Hepatocyte (in vitro differentiated cells): ENCODE data around the gene ACBD7. TPM values are rescaled to one million over a fixed set of nuclear protein-coding genes. Genes with fewer than 3 reads are reported as not detected.

Experiments
- DNase-seq: peaks from one replicate; pipeline ENCODE4 v3.0.0-alpha.2; 2016; ENCODE audit warnings: low spot score
- H2AFZ ChIP-seq: fragments of 200-600 bp; sonication (generic); 2 replicates; pipeline ENCODE4 v1.6.0; 2016; ENCODE audit warnings: antibody characterized with exemption, mild to moderate bottlenecking
- H3K27ac ChIP-seq: fragments of 200-600 bp; sonication (generic); 2 replicates; pipeline ENCODE4 v1.5.1; 2016; ENCODE audit warnings: mild to moderate bottlenecking
- H3K27me3 ChIP-seq: fragments of 200-600 bp; sonication (generic); 2 replicates; pipeline ENCODE4 v1.6.1; 2016
- H3K36me3 ChIP-seq: fragments of 200-600 bp; sonication (generic); replicated peaks from 2 replicates; pipeline ENCODE4 v1.5.1; 2016; ENCODE audit warnings: low read depth; ENCODE audit not compliant: insufficient read depth
- H3K4me1 ChIP-seq: fragments of 200-600 bp; sonication (generic); 2 replicates; pipeline ENCODE4 v1.5.1; 2016; ENCODE audit warnings: mild to moderate bottlenecking, moderate library complexity; ENCODE audit not compliant: insufficient read depth
- H3K4me2 ChIP-seq: fragments of 200-600 bp; sonication (generic); 2 replicates; pipeline ENCODE4 v1.6.0; 2016
- H3K4me3 ChIP-seq: fragments of 200-600 bp; sonication (generic); 2 replicates; pipeline ENCODE4 v1.5.1; 2016; ENCODE audit warnings: mild to moderate bottlenecking
- H3K79me2 ChIP-seq: fragments of 200-600 bp; sonication (generic); 2 replicates; pipeline ENCODE4 v1.6.0; 2017; ENCODE audit warnings: mild to moderate bottlenecking
- H3K9me2 ChIP-seq: fragments of 200-600 bp; sonication (generic); replicated peaks from 2 replicates; pipeline ENCODE4 v1.6.0; 2017; ENCODE audit warnings: mild to moderate bottlenecking; ENCODE audit not compliant: insufficient read depth
- H3K9me3 ChIP-seq: fragments of 200-600 bp; sonication (generic); 2 replicates; pipeline ENCODE4 v1.5.1; 2016; ENCODE audit warnings: low read depth, mild to moderate bottlenecking
- H4K20me1 ChIP-seq: fragments of 200-600 bp; sonication (generic); 2 replicates; pipeline ENCODE4 v1.6.0; 2016; ENCODE audit warnings: mild to moderate bottlenecking; ENCODE audit not compliant: insufficient read depth, poor library complexity, severe bottlenecking
- CTCF ChIP-seq: fragments of 200-600 bp; sonication (generic); IDR thresholded peaks from 2 replicates; pipeline ENCODE4 v1.5.1; 2016; ENCODE audit warnings: antibody characterized with exemption, mild to moderate bottlenecking; ENCODE audit not compliant: poor library complexity
- EZH2 ChIP-seq: fragments of 200-600 bp; sonication (generic); IDR thresholded peaks from 2 replicates; pipeline ENCODE4 v1.6.1; 2016; ENCODE audit warnings: antibody characterized with exemption, mild to moderate bottlenecking, borderline replicate concordance
- EZH2phosphoT487 ChIP-seq: fragments of 200-600 bp; sonication (generic); IDR thresholded peaks from one replicate; pipeline ENCODE4 v1.6.1; 2018; ENCODE audit warnings: antibody characterized with exemption, mild to moderate bottlenecking, low read depth, moderate library complexity; ENCODE audit not compliant: unreplicated experiment, severe bottlenecking
- WGBS: methylation state at CpG from one replicate; pipeline ENCODE4 v1.1.6; 2016; ENCODE audit warnings: low lambda C conversion rate; ENCODE audit errors: missing lambda C conversion rate; 5-methylcytosine and 5-hydroxymethylcytosine counted together
- polyA plus RNA-seq: library from polyadenylated mRNA; unstranded; fragments of >200 nt; fragmentation: Nextera tagmentation; extraction: Ambion mirVana; gene quantifications from 2 replicates; pipeline ENCODE4 v1.2.1, GENCODE V29; 2016
- total RNA-seq: library from RNA; depleted of rRNA; stranded (reverse); fragments of >200 nt; gene quantifications from 2 replicates; pipeline ENCODE4 v1.2.3, GENCODE V29; 2014

ACBD7 gene
- total RNA-seq (1.8 and 1.9 TPM in 2 replicates), polyA plus RNA-seq (0.36 and 0.38 TPM in 2 replicates)

- Histone ChIP-seq H3K4me3 (peak within 1 kb of the TSS; percentile 47), H3K79me2 (no peaks in the 10 kb centered on the region), H3K9me2 (no peaks in the 10 kb centered on the region), H3K36me3 (no peaks in the 10 kb centered on the region), H3K4me2 (peak within 1 kb of the TSS; percentile 96), H3K27me3 (no peaks in the 10 kb centered on the region), H4K20me1 (no peaks in the 10 kb centered on the region), H2AFZ (peak within 1 kb of the TSS; percentile 74), H3K4me1 (no peaks in the 10 kb centered on the region), H3K9me3 (no peaks in the 10 kb centered on the region), H3K27ac (no peak within 1 kb of the TSS)
- WGBS = 8% methylated on average over 55 of the region's 63 CpGs
- TF ChIP-seq EZH2phosphoT487 = no peak
- no peak for TF ChIP-seq CTCF
- TF ChIP-seq EZH2 = no peak
- DNase-seq = peak; percentile 89
Observed at GRCh38 chr10:15088428-15089261, at the start of gene ACBD7. Gene ACBD7 (minus strand): TSS chr10:15088776. CDS start chr10:15088728, 48 bp downstream.

- TF ChIP-seq EZH2phosphoT487 = no peak
- TF ChIP-seq EZH2 = no peak
- TF ChIP-seq CTCF = no peak
- H3K36me3 ChIP-seq = no peaks in the 10 kb centered on the region
- H2AFZ ChIP-seq = no peak overlapping the region
- H3K4me2 ChIP-seq = no peak overlapping the region
- H3K9me2 ChIP-seq = no peaks in the 10 kb centered on the region
- H4K20me1 ChIP-seq = no peaks in the 10 kb centered on the region
- peak overlapping the region; percentile 56 for H3K27ac ChIP-seq
- H3K4me1 ChIP-seq = peaks cover 6% of the 10 kb centered on the region
- H3K27me3 ChIP-seq = no peaks in the 10 kb centered on the region
- peaks cover 6% of the 10 kb centered on the region for H3K79me2 ChIP-seq
- 100% methylated on average over 1 of the region's 1 CpG for WGBS
- no peak overlapping the region for H3K4me3 ChIP-seq
- DNase-seq = no peak
- H3K9me3 ChIP-seq = no peaks in the 10 kb centered on the region
Observed at GRCh38 chr10:15137636-15138035, 49.1 kb upstream of the ACBD7 start.

- H3K79me2 ChIP-seq = peaks cover 4% of the 10 kb centered on the region
- H3K9me3 ChIP-seq = no peaks in the 10 kb centered on the region
- peaks cover 6% of the 10 kb centered on the region for H3K4me1 ChIP-seq
- no peaks in the 10 kb centered on the region for H3K9me2 ChIP-seq
- no peaks in the 10 kb centered on the region for H4K20me1 ChIP-seq
- DNase-seq = no peak
- no peaks in the 10 kb centered on the region for H3K27me3 ChIP-seq
- H3K4me3 ChIP-seq = no peak overlapping the region
- no peak overlapping the region for H2AFZ ChIP-seq
- H3K4me2 ChIP-seq = no peak overlapping the region
- H3K27ac ChIP-seq = peak overlapping the region; percentile 56
- WGBS = 68% methylated on average over 4 of the region's 4 CpGs
- no peaks in the 10 kb centered on the region for H3K36me3 ChIP-seq
- no peak for TF ChIP-seq EZH2
Observed at GRCh38 chr10:15137036-15137359, 48.4 kb upstream of the ACBD7 start.

- H3K4me2 ChIP-seq = no peak overlapping the region
- H3K4me3 ChIP-seq = no peak overlapping the region
- TF ChIP-seq CTCF = no peak
- TF ChIP-seq EZH2phosphoT487 = no peak
- no peak for TF ChIP-seq EZH2
- H3K27ac ChIP-seq = no peak overlapping the region
- H3K4me1 ChIP-seq = peaks cover 5% of the 10 kb centered on the region
- H4K20me1 ChIP-seq = no peaks in the 10 kb centered on the region
- no peak for DNase-seq
- no peaks in the 10 kb centered on the region for H3K9me3 ChIP-seq
- H3K36me3 ChIP-seq = no peaks in the 10 kb centered on the region
- H3K79me2 ChIP-seq = peaks cover 4% of the 10 kb centered on the region
- H2AFZ ChIP-seq = no peak overlapping the region
- H3K9me2 ChIP-seq = no peaks in the 10 kb centered on the region
- WGBS = 91% methylated on average over 10 of the region's 11 CpGs
- no peaks in the 10 kb centered on the region for H3K27me3 ChIP-seq
Observed at GRCh38 chr10:15136129-15137035, 47.8 kb upstream of the ACBD7 start.
